ENCODE measurements around the gene CD207.

The CD207 gene

GRCh38 chr2:70834881-70835280, 735 bp downstream of the CD207 start:
- Mint-ChIP-seq H3K9me3 (no peaks in the 10 kb centered on the region), H3K4me1 (no peaks in the 10 kb centered on the region), H3K36me3 (no peaks in the 10 kb centered on the region), H3K4me3 (no peak overlapping the region), H3K27ac (no peak overlapping the region)
- DNase-seq (ENCODE audit: low spot score in 2 of 2), result no peak
- no peak for ATAC-seq

GRCh38 chr2:70834106-70834505, 1.5 kb downstream of the CD207 start:
- no peak for DNase-seq (ENCODE audit: low spot score in 2 of 2)
- ATAC-seq, result no peak
- no peak overlapping the region for H3K27ac Mint-ChIP-seq
- no peaks in the 10 kb centered on the region for H3K36me3 Mint-ChIP-seq
- no peak overlapping the region for H3K4me3 Mint-ChIP-seq
- no peaks in the 10 kb centered on the region for H3K9me3 Mint-ChIP-seq
- peaks cover under 1% of the 10 kb centered on the region for H3K4me1 Mint-ChIP-seq

- H3K4me3 Mint-ChIP-seq, result no peak overlapping the region
- H3K9me3 Mint-ChIP-seq, result no peaks in the 10 kb centered on the region
- peak overlapping the region; percentile 39 for H3K27ac Mint-ChIP-seq
- no peaks in the 10 kb centered on the region for H3K36me3 Mint-ChIP-seq
- DNase-seq (ENCODE audit: low spot score in 2 of 2), result no peak
- H3K4me1 Mint-ChIP-seq, result peaks cover 5% of the 10 kb centered on the region
- no peak for ATAC-seq
These were observed 2.4 kb downstream of the CD207 start for GRCh38 chr2:70833246-70833645.

- no peak overlapping the region for H3K4me3 Mint-ChIP-seq
- no peaks in the 10 kb centered on the region for H3K9me3 Mint-ChIP-seq
- H3K36me3 Mint-ChIP-seq, result no peaks in the 10 kb centered on the region
- no peak for DNase-seq (ENCODE audit: low spot score in 2 of 2)
- no peak overlapping the region for H3K27ac Mint-ChIP-seq
- no peak for ATAC-seq
- peaks cover 9% of the 10 kb centered on the region for H3K4me1 Mint-ChIP-seq
These were observed 3.2 kb downstream of the CD207 start for GRCh38 chr2:70832386-70832785.

GRCh38 chr2:70831861-70832260, 3.8 kb downstream of the CD207 start:
- peaks cover 14% of the 10 kb centered on the region for H3K4me1 Mint-ChIP-seq
- no peaks in the 10 kb centered on the region for H3K36me3 Mint-ChIP-seq
- DNase-seq (ENCODE audit: low spot score in 2 of 2), result no peak
- no peak overlapping the region for H3K4me3 Mint-ChIP-seq
- ATAC-seq, result no peak
- H3K9me3 Mint-ChIP-seq, result no peaks in the 10 kb centered on the region
- H3K27ac Mint-ChIP-seq, result no peak overlapping the region

- ATAC-seq (no peak), DNase-seq (ENCODE audit: low spot score in 2 of 2) (no peak)
- Mint-ChIP-seq H3K9me3 (no peaks in the 10 kb centered on the region), H3K4me1 (peaks cover 21% of the 10 kb centered on the region), H3K36me3 (no peaks in the 10 kb centered on the region), H3K4me3 (no peak overlapping the region), H3K27ac (peak overlapping the region; percentile 22)
These were observed 5.2 kb downstream of the CD207 start for GRCh38 chr2:70830366-70830765.

- DNase-seq (ENCODE audit: low spot score in 2 of 2) (no peak), ATAC-seq (no peak)
- Mint-ChIP-seq H3K27ac (peak overlapping the region; percentile 22), H3K9me3 (no peaks in the 10 kb centered on the region), H3K4me1 (peaks cover 21% of the 10 kb centered on the region), H3K4me3 (no peak overlapping the region), H3K36me3 (no peaks in the 10 kb centered on the region)
These were observed 5.7 kb downstream of the CD207 start for GRCh38 chr2:70829916-70830315.

GRCh38 chr2:70828914-70829824, 6.4 kb downstream of the CD207 start:
- no peaks in the 10 kb centered on the region for H3K9me3 Mint-ChIP-seq
- ATAC-seq (no peak), DNase-seq (ENCODE audit: low spot score in 2 of 2) (no peak)
- H3K4me1 Mint-ChIP-seq, result peaks cover 21% of the 10 kb centered on the region
- H3K27ac Mint-ChIP-seq, result peak overlapping the region; percentile 22
- no peaks in the 10 kb centered on the region for H3K36me3 Mint-ChIP-seq
- H3K4me3 Mint-ChIP-seq, result no peak overlapping the region

- H3K36me3 Mint-ChIP-seq, result no peaks in the 10 kb centered on the region
- H3K4me3 Mint-ChIP-seq, result no peak overlapping the region
These were observed 7.5 kb downstream of the CD207 start for GRCh38 chr2:70828115-70828514.

GRCh38 chr2:70827388-70827787, 8.2 kb downstream of the CD207 start:
- DNase-seq (ENCODE audit: low spot score in 2 of 2), result no peak
- ATAC-seq, result no peak
- Mint-ChIP-seq H3K27ac (peak overlapping the region; percentile 86), H3K4me3 (peak overlapping the region; percentile 3), H3K9me3 (no peaks in the 10 kb centered on the region), H3K36me3 (no peaks in the 10 kb centered on the region), H3K4me1 (peaks cover 30% of the 10 kb centered on the region)

More at GRCh38 chr2:70828115-70828514, 7.5 kb downstream of the CD207 start:
- Mint-ChIP-seq H3K4me1 (peaks cover 22% of the 10 kb centered on the region), H3K27ac (no peak overlapping the region), H3K9me3 (no peaks in the 10 kb centered on the region)
- ATAC-seq (no peak), DNase-seq (ENCODE audit: low spot score in 2 of 2) (no peak)

GRCh38 chr2:70826696-70827350, 8.8 kb downstream of the CD207 start:
- peak; percentile 55 for ATAC-seq
- no peaks in the 10 kb centered on the region for H3K9me3 Mint-ChIP-seq
- H3K27ac Mint-ChIP-seq, result peak overlapping the region; percentile 86
- DNase-seq (ENCODE audit: low spot score in 2 of 2), result no peak
- H3K4me1 Mint-ChIP-seq, result peaks cover 31% of the 10 kb centered on the region
- H3K36me3 Mint-ChIP-seq, result no peaks in the 10 kb centered on the region
- peak overlapping the region; percentile 3 for H3K4me3 Mint-ChIP-seq

- ATAC-seq (no peak), DNase-seq (ENCODE audit: low spot score in 2 of 2) (no peak)
- Mint-ChIP-seq H3K27ac (peak overlapping the region; percentile 17), H3K4me1 (peaks cover 26% of the 10 kb centered on the region), H3K4me3 (no peak overlapping the region), H3K36me3 (no peaks in the 10 kb centered on the region), H3K9me3 (no peaks in the 10 kb centered on the region)
These were observed 12.4 kb downstream of the CD207 start for GRCh38 chr2:70823249-70823648.

GRCh38 chr2:70822843-70823242, 12.8 kb downstream of the CD207 start:
- no peaks in the 10 kb centered on the region for H3K36me3 Mint-ChIP-seq
- no peak for DNase-seq (ENCODE audit: low spot score in 2 of 2)
- peak overlapping the region; percentile 17 for H3K27ac Mint-ChIP-seq
- ATAC-seq, result no peak
- H3K9me3 Mint-ChIP-seq, result no peaks in the 10 kb centered on the region
- H3K4me3 Mint-ChIP-seq, result no peak overlapping the region
- peaks cover 26% of the 10 kb centered on the region for H3K4me1 Mint-ChIP-seq

- Mint-ChIP-seq H3K4me1 (peaks cover 17% of the 10 kb centered on the region), H3K27ac (peak within 1 kb of the TSS; percentile 30)
These were observed 15.1 kb downstream of the CD207 start, which contains the start of gene CLEC4F for GRCh38 chr2:70820499-70820898. Gene CLEC4F (minus strand): TSS chr2:70820599. CDS start chr2:70820523, 76 bp downstream.

GRCh38 chr2:70817284-70817954, 18.2 kb downstream of the CD207 start:
- DNase-seq (ENCODE audit: low spot score in 2 of 2) (peak in 1 of 2 donors; percentile 60), ATAC-seq (peak; percentile 69)
- Mint-ChIP-seq H3K9me3 (no peaks in the 10 kb centered on the region), H3K36me3 (no peaks in the 10 kb centered on the region), H3K4me3 (no peak overlapping the region), H3K4me1 (peaks cover 9% of the 10 kb centered on the region), H3K27ac (no peak overlapping the region)

More at GRCh38 chr2:70820499-70820898, 15.1 kb downstream of the CD207 start, which contains the start of gene CLEC4F:
- Mint-ChIP-seq H3K36me3 (no peaks in the 10 kb centered on the region), H3K9me3 (no peaks in the 10 kb centered on the region), H3K4me3 (no peak within 1 kb of the TSS)
- ATAC-seq (no peak), DNase-seq (ENCODE audit: low spot score in 2 of 2) (no peak)
